HepG2 (cell line): ENCODE results near the gene SYAP1. TPM values are rescaled to one million over a fixed set of nuclear protein-coding genes. Genes with fewer than 3 reads are reported as not detected.

ENCODE experiments used
- ATAC-seq: fragments of 200-7000 bp; cut with Tn5 transposase; 3 replicates; pipeline ENCODE4 v1.9.1; 2020; ENCODE audit warnings: mild to moderate bottlenecking, moderate library complexity
- BruUV-seq: library from RNA; stranded (reverse); fragments of 400-500 nt; replicated peaks from 2 replicates; lab custom pipeline; 2021; lab: Mats Ljungman, UMichigan
- CTCF ChIA-PET: fragments of 300-600 bp; formaldehyde crosslinking; extraction: SDS; loops from one replicate; lab custom pipeline; 2021; ENCODE audit warnings: low total read pairs, inconsistent platforms, low intra/inter-chr PET ratio; lab: Yijun Ruan, JAX
- POLR2A ChIA-PET: fragments of 350-600 bp; sonication (Branson Sonifier 250); formaldehyde crosslinking; loops from one replicate; lab custom pipeline; 2020; ENCODE audit warnings: antibody characterized with exemption, inconsistent platforms; lab: Yijun Ruan, JAX
- DNase-seq: peaks from one replicate; pipeline ENCODE4 v3.0.0-alpha.2; 2015; ENCODE audit warnings: low spot score
- FAIRE-seq: peaks from 3 replicates; lab custom pipeline; 2011; peaks lifted over from hg19 to GRCh38; lab: Jason Lieb, UNC
- H2AFZ ChIP-seq: one replicate; pipeline ENCODE4 v1.6.1; 2011; ENCODE audit warnings: low read length, inconsistent platforms
- H3K27ac ChIP-seq: fragments of 300-600 bp; 3 replicates; pipeline ENCODE4 v1.8.0; 2011; ENCODE audit warnings: mixed run types, mild to moderate bottlenecking, mixed read lengths, low read length, inconsistent platforms; ENCODE audit not compliant: insufficient read depth; ENCODE audit errors: extremely low read length
- H3K27me3 ChIP-seq, 2 experiments: fragments of 200-600 bp in 1 of 2; 2 replicates in 1 of 2; 3 replicates in 1 of 2; pipeline versions ENCODE4 v1.6.0 to v1.8.0; 2011; ENCODE audit warnings: low read length in 2 of 2, mild to moderate bottlenecking in 2 of 2, moderate library complexity in 2 of 2, inconsistent platforms in 1 of 2; ENCODE audit not compliant: insufficient read depth in 2 of 2, control insufficient read depth in 1 of 2
- H3K36me3 ChIP-seq, 2 experiments: fragments of 200-600 bp in 1 of 2; replicated peaks in 1 of 2; 2 replicates in 1 of 2; 3 replicates in 1 of 2; pipeline versions ENCODE4 v1.5.1 to v1.8.0; 2011; ENCODE audit warnings: low read length in 2 of 2, inconsistent platforms in 1 of 2; ENCODE audit not compliant: insufficient read depth in 2 of 2, control insufficient read depth in 1 of 2
- H3K4me1 ChIP-seq: 2 replicates; pipeline ENCODE4 v1.5.1; 2012; ENCODE audit warnings: low read length, inconsistent platforms; ENCODE audit not compliant: insufficient read depth
- H3K4me2 ChIP-seq: 2 replicates; pipeline ENCODE4 v1.6.0; 2011; ENCODE audit warnings: low read depth, low read length, inconsistent platforms
- H3K4me3 ChIP-seq, 3 experiments: fragments of 200-600 bp in 1 of 3; sonication (generic), shearing (Covaris generic) in 1 of 3; replicated peaks in 1 of 3; 2 replicates each; pipeline ENCODE4 v1.5.1; 2011 to 2016; ENCODE audit warnings: low read length in 3 of 3, inconsistent platforms in 2 of 3, low read depth in 2 of 3, mild to moderate bottlenecking in 2 of 3, control low read depth in 1 of 3, mixed read lengths in 1 of 3; ENCODE audit not compliant: insufficient read depth in 1 of 3
- H3K79me2 ChIP-seq: one replicate; pipeline ENCODE4 v1.6.1; 2011; ENCODE audit warnings: low read length, inconsistent platforms; ENCODE audit not compliant: insufficient read depth
- H3K9ac ChIP-seq: 2 replicates; pipeline ENCODE4 v1.6.0; 2011; ENCODE audit warnings: mild to moderate bottlenecking, low read depth, low read length, inconsistent platforms; ENCODE audit not compliant: insufficient read depth
- H3K9me3 ChIP-seq: 2 replicates; pipeline ENCODE4 v1.5.1; 2012; ENCODE audit warnings: mild to moderate bottlenecking, low read length
- H4K20me1 ChIP-seq: 2 replicates; pipeline ENCODE4 v1.6.0; 2011; ENCODE audit warnings: inconsistent platforms, mild to moderate bottlenecking, low read length, moderate library complexity; ENCODE audit not compliant: insufficient read depth
- BHLHE40 ChIP-seq: IDR thresholded peaks from 2 replicates; pipeline ENCODE4 v1.6.1; 2011; ENCODE audit warnings: low read length, improper control_type of control experiment
- GABPB1 ChIP-seq: IDR thresholded peaks from 2 replicates; pipeline ENCODE4 v1.6.1; 2016; ENCODE audit warnings: mild to moderate bottlenecking, missing genetic modification reagents, moderate library complexity, missing compliant biosample characterization
- MXI1 ChIP-seq: IDR thresholded peaks from 3 replicates; pipeline ENCODE4 v1.6.1; 2012; ENCODE audit warnings: low read depth, low read length, inconsistent platforms, borderline replicate concordance
- NFYB ChIP-seq: sonication (generic); formaldehyde crosslinking; IDR thresholded peaks from 2 replicates; pipeline ENCODE4 v1.4.0; 2020; ENCODE audit warnings: missing genetic modification reagents
- ZFP90 ChIP-seq: sonication (generic); formaldehyde crosslinking; IDR thresholded peaks from 2 replicates; pipeline ENCODE4 v1.8.0; 2022; ENCODE audit warnings: missing genetic modification reagents, mild to moderate bottlenecking, inconsistent platforms, borderline replicate concordance
- WGBS: methylation state at CpG from one replicate; pipeline ENCODE4 v1.1.6; 2017; ENCODE audit warnings: low lambda C conversion rate; 5-methylcytosine and 5-hydroxymethylcytosine counted together
- in situ Hi-C: cut with HindIII; loops from 2 replicates; pipeline ENCODE4 v1.10.0; 2017; ENCODE audit warnings: low pct_unique_long_range_greater_than_20kb; ENCODE audit not compliant: extremely low pct_ligation_motif_present
- intact Hi-C: fragments of 100-400 bp; cut with micrococcal nuclease; formaldehyde crosslinking; loops from one replicate; pipeline ENCODE4 v1.10.0; 2022; ENCODE audit not compliant: unreplicated experiment
- polyA plus RNA-seq, 8 experiments: library from polyadenylated mRNA; depleted of rRNA in 3 of 8; stranded (reverse) in 7 of 8; unstranded in 1 of 8; fragments of >200 nt; fragmentation: Illumina TruSeq in 4 of 8; extraction: Trizol in 4 of 8; gene quantifications; 2 replicates each; pipeline versions ENCODE4 v1.2.1 to v1.2.3, GENCODE V29; 2011 to 2016; ENCODE audit warnings: low read depth in 4 of 8, missing spikeins in 1 of 8, mixed read lengths in 1 of 8; ENCODE audit not compliant: insufficient read depth in 1 of 8
- total RNA-seq, 5 experiments: library from RNA; depleted of rRNA; stranded (reverse); fragments of >200 nt; fragmentation: Illumina TruSeq; extraction: Trizol; gene quantifications; 2 replicates each; pipeline ENCODE4 v1.2.3, GENCODE V29; 2016; ENCODE audit warnings: low read depth in 1 of 5
- TF ChIP-seq, protein P1 (sequence below): sonication (generic); formaldehyde crosslinking; IDR thresholded peaks from 2 replicates; pipeline ENCODE4 v1.4.0; 2020; ENCODE audit warnings: missing genetic modification reagents, borderline replicate concordance

Gene SYAP1
- total and polyA plus RNA-seq, 2 of the 13 experiments (the other 11 are each of a cell fraction or from before 2014, with no cell fraction given) = 4.9 to 18.5 TPM

DNA sequence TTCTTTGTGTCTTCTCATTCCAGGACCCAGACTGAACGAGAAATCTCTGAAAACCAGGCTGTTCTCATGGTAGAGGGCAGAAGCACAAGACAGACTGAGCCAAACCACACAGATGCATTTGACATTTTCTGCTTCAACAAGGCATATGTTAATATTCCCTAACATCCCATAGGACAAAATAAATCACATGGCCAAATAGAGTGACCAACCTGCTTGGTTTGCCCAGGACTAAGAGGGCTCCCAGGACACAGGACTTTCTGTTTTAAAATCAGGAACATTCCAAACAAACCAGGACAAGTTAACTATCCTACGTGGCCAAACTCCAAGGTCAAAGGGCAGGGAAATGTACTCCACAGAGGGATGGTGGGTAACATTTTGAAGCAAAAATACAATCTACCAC is 18.7 kb upstream of the SYAP1 start (continued):
- TF ChIP-seq, protein P1, sequence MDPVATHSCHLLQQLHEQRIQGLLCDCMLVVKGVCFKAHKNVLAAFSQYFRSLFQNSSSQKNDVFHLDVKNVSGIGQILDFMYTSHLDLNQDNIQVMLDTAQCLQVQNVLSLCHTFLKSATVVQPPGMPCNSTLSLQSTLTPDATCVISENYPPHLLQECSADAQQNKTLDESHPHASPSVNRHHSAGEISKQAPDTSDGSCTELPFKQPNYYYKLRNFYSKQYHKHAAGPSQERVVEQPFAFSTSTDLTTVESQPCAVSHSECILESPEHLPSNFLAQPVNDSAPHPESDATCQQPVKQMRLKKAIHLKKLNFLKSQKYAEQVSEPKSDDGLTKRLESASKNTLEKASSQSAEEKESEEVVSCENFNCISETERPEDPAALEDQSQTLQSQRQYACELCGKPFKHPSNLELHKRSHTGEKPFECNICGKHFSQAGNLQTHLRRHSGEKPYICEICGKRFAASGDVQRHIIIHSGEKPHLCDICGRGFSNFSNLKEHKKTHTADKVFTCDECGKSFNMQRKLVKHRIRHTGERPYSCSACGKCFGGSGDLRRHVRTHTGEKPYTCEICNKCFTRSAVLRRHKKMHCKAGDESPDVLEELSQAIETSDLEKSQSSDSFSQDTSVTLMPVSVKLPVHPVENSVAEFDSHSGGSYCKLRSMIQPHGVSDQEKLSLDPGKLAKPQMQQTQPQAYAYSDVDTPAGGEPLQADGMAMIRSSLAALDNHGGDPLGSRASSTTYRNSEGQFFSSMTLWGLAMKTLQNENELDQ (CRISPR knock-in tag) = no peak
- TF ChIP-seq GABPB1 (no peak), NFYB (CRISPR knock-in tag) (peak; percentile 44)

DNA sequence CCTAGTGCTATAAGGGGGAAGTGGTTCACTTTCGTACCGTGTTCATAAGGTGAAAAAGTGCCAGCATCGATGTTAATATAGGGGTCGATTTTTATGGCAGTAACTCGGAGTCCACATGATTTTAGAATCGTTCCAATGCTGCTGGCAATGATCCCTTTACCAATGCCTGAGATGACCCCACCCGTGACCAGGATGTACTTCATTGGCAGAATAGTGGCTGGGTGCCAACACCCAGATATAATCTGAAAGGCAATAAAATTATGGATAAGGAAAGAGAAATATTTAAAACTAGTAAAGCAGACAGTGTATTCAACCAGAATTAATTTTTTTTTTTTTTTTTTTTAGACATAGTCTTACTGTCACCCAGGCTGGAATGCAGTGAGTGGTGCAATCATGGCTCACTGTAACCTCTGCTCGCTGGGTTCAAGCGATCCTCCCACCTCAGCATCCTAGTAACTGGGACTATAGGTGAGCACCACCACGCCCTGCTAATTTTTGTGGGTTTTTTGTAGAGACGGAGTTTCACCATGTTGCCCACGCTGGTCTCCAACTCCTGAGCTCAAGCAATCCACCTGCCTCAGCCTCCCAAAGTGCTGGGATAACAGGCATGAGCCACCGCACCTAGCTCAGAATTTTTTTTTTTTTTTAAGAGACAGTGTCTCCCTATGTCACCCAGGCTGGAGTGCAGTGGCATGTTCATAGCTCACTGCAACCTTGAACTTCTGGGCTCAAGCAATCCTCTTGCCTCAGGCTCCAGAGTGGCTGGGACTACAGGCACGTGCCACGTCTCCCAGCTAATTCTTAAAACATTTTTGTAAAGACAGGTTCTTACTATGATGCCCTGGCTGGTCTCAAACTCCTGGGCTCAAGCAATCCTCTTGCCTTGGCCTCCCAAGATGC is 16.5 kb upstream of the SYAP1 start:
- no TSS peak for BruUV-seq
- Histone ChIP-seq H3K27me3 (no peaks in the 10 kb centered on the region), H4K20me1 (no peaks in the 10 kb centered on the region), H3K79me2 (no peaks in the 10 kb centered on the region), H3K27ac (peak overlapping the region; percentile 30), H3K9me3 (no peaks in the 10 kb centered on the region), H3K36me3 (no peaks in the 10 kb centered on the region), H3K4me2 (no peak overlapping the region), H3K9ac (no peak overlapping the region), H3K4me3 (no peak overlapping the region), H2AFZ (no peak overlapping the region), H3K4me1 (peaks cover 27% of the 10 kb centered on the region)
- intact Hi-C loops = loop anchor here (1.0 kb wide), 1 partner anchor 8 kb away; no protein-coding TSS in a partner anchor
- no peak for FAIRE-seq
- ChIA-PET CTCF (no interaction called here), POLR2A (interaction anchor here (1.0 to 1.6 kb wide), 2 partner anchors 9 to 17 kb away, joined by 5 to 6 read pairs; partner anchors contain the start of genes CTPS2 and SYAP1)
- in situ Hi-C loops = no loop called here
- ATAC-seq = peak; percentile 46
- 84% methylated on average over 15 of the region's 15 CpGs for WGBS
- TF ChIP-seq ZFP90 (CRISPR knock-in tag) (peak; percentile 95), BHLHE40 (peak; percentile 53), MXI1 (no peak)
- DNase-seq = peak; percentile 19
